ENCODE data around the gene VWF. TPM values are rescaled to one million over a fixed set of nuclear protein-coding genes. Genes with fewer than 3 reads are reported as not detected.
A peak's percentile ranks its signal among the peaks of the same experiment; 100 is the strongest.

The VWF gene
- total RNA-seq, 4 donors from 2014 or later, result 163 to 367 (median 253) TPM

- H3K27ac ChIP-seq (replicated peaks in 1 of 4), result no peak overlapping the region
- 100% methylated on average over 5 of the region's 5 CpGs for WGBS
- intact Hi-C loops (cut with DNase I), result no loop called here
- peaks cover 0 to 7% (median 5%) of the 10 kb centered on the region in 4 donors for H3K4me1 ChIP-seq
- H3K27me3 ChIP-seq, result peaks cover 0 to 4% (median 0%) of the 10 kb centered on the region in 4 donors
- no peaks in the 10 kb centered on the region for H3K9me3 ChIP-seq
- TF ChIP-seq, protein P1, sequence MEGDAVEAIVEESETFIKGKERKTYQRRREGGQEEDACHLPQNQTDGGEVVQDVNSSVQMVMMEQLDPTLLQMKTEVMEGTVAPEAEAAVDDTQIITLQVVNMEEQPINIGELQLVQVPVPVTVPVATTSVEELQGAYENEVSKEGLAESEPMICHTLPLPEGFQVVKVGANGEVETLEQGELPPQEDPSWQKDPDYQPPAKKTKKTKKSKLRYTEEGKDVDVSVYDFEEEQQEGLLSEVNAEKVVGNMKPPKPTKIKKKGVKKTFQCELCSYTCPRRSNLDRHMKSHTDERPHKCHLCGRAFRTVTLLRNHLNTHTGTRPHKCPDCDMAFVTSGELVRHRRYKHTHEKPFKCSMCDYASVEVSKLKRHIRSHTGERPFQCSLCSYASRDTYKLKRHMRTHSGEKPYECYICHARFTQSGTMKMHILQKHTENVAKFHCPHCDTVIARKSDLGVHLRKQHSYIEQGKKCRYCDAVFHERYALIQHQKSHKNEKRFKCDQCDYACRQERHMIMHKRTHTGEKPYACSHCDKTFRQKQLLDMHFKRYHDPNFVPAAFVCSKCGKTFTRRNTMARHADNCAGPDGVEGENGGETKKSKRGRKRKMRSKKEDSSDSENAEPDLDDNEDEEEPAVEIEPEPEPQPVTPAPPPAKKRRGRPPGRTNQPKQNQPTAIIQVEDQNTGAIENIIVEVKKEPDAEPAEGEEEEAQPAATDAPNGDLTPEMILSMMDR (IDR thresholded peaks at IDR 0.05), result no peak
- TF ChIP-seq EP300 (IDR thresholded peaks at IDR 0.05) (no peak), POLR2A (IDR thresholded peaks at IDR 0.05; ENCODE audit: low read depth) (no peak), POLR2AphosphoS5 (IDR thresholded peaks at IDR 0.05) (no peak)
- peak; percentile 91 for DNase-seq (ENCODE audit: extremely low spot score)
- H3K36me3 ChIP-seq, result peaks cover 0 to 97% (median 6%) of the 10 kb centered on the region in 4 donors
- no peak overlapping the region for H3K4me3 ChIP-seq
These were observed 154.3 kb downstream of the VWF start for GRCh38 chr12:5969974-5970690.

- H3K27ac ChIP-seq (replicated peaks in 1 of 4), result no peak overlapping the region
- intact Hi-C loops (cut with DNase I), result no loop called here
- peaks cover 0 to 2% (median under 1%) of the 10 kb centered on the region in 4 donors for H3K4me1 ChIP-seq
- WGBS, result 93% methylated on average over 7 of the region's 17 CpGs
- H3K4me3 ChIP-seq, result no peak overlapping the region
- TF ChIP-seq POLR2A (IDR thresholded peaks at IDR 0.05; ENCODE audit: low read depth) (no peak), EP300 (IDR thresholded peaks at IDR 0.05) (no peak), POLR2AphosphoS5 (IDR thresholded peaks at IDR 0.05) (no peak)
- TF ChIP-seq, protein P1 (IDR thresholded peaks at IDR 0.05), result no peak
- DNase-seq (ENCODE audit: extremely low spot score), result peak; percentile 70
- H3K36me3 ChIP-seq, result peaks cover 0 to 94% (median 6%) of the 10 kb centered on the region in 4 donors
- peaks cover 0 to 4% (median 0%) of the 10 kb centered on the region in 4 donors for H3K27me3 ChIP-seq
- no peaks in the 10 kb centered on the region for H3K9me3 ChIP-seq
These were observed 155.1 kb downstream of the VWF start for GRCh38 chr12:5969156-5969973.

DNA sequence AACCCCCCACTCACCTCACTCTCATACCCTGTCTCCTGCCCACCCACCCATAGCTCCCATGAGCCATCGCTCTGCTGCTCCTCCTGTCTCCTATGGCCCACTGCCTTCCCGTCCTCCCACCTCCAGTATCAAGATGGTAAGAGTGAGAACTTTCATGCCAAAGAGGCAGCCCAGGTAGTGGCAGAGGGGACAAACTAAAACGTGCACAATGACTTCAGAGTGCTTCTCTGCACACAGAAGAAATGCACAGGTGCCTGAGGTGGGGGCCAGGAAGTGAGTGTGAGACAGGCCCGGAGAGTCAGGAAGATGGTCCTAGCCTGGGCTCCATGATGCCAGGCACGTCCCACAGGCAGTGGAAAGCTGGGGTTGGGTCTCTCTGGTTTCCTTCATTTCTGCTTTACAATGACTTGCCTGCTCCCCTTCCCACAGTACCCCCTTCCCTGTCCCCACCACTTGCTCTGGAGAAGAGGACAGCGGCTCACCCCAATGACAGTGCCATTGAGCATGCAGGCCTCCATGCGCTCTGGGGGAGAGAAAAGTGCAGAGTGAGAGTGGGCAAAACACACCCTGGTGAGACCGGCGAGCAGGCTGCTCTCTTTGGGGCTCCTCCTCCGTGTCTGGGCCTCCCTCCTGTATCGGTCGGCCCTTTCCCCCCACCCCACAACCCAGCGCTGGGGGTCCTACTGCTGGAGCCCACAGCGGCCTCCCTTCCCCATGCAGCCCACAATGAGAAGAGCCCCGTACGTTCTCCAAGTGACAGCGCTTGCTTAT lies 156.6 kb downstream of the VWF start:
- TF ChIP-seq EP300 (IDR thresholded peaks at IDR 0.05) (no peak), POLR2AphosphoS5 (IDR thresholded peaks at IDR 0.05) (no peak), POLR2A (IDR thresholded peaks at IDR 0.05; ENCODE audit: low read depth) (no peak)
- TF ChIP-seq, protein P1 (IDR thresholded peaks at IDR 0.05), result no peak
- H3K4me1 ChIP-seq, result no peaks in the 10 kb centered on the region
- H3K36me3 ChIP-seq, result peaks cover 0 to 83% (median 6%) of the 10 kb centered on the region in 4 donors
- peaks cover 0 to 4% (median 0%) of the 10 kb centered on the region in 4 donors for H3K27me3 ChIP-seq
- no peaks in the 10 kb centered on the region for H3K9me3 ChIP-seq
- H3K27ac ChIP-seq (replicated peaks in 1 of 4), result no peak overlapping the region
- intact Hi-C loops (cut with DNase I), result no loop called here
- DNase-seq (ENCODE audit: extremely low spot score), result peak; percentile 92
- WGBS, result 93% methylated on average over 15 of the region's 17 CpGs
- no peak overlapping the region for H3K4me3 ChIP-seq

GRCh38 chr12:5966486-5967095 lies 157.9 kb downstream of the VWF start:
- Histone ChIP-seq H3K36me3 (peaks cover 0 to 70% (median 2%) of the 10 kb centered on the region in 4 donors), H3K27me3 (peaks cover 0 to 4% (median 0%) of the 10 kb centered on the region in 4 donors), H3K4me1 (no peaks in the 10 kb centered on the region), H3K4me3 (no peak overlapping the region), H3K27ac (replicated peaks in 1 of 4) (no peak overlapping the region), H3K9me3 (no peaks in the 10 kb centered on the region)
- WGBS, result 87% methylated on average over 11 of the region's 11 CpGs
- intact Hi-C loops (cut with DNase I), result no loop called here
- TF ChIP-seq POLR2A (IDR thresholded peaks at IDR 0.05; ENCODE audit: low read depth), result no peak
- TF ChIP-seq, protein P1 (IDR thresholded peaks at IDR 0.05), result no peak
- no peak for TF ChIP-seq EP300 (IDR thresholded peaks at IDR 0.05)
- TF ChIP-seq POLR2AphosphoS5 (IDR thresholded peaks at IDR 0.05), result no peak
- DNase-seq (ENCODE audit: extremely low spot score), result peak; percentile 55
